Measurements from ENCODE around the gene CYP4A22. TPM values are rescaled to one million over a fixed set of nuclear protein-coding genes. Genes with fewer than 3 reads are reported as not detected.

CYP4A22 gene
- total and polyA plus RNA-seq, 2 donors (not counting 3 experiments of a cell fraction or from before 2014, with no cell fraction given), result not detected

GRCh38 chr1:47183308-47184089, 46.3 kb downstream of the CYP4A22 start:
- no peaks in the 10 kb centered on the region for H3K36me3 ChIP-seq (ENCODE audit: control insufficient read depth in 2 of 2, extremely low read depth in 1 of 2, insufficient read depth in 2 of 2, low read length in 2 of 2)
- DNase-seq (ENCODE audit: low read depth, low spot score), result no peak
- H3K9me1 ChIP-seq (replicated peaks; ENCODE audit: control insufficient read depth, extremely low read depth, insufficient read depth, low read length), result no peaks in the 10 kb centered on the region
- no peak overlapping the region for H3K4me2 ChIP-seq (ENCODE audit: insufficient read depth, low read length)
- BruUV-seq (replicated peaks), result no TSS peak
- ChIA-PET POLR2A (interaction anchor here (1.7 kb wide), 1 partner anchor 46 kb away, joined by 5 read pairs; no protein-coding TSS in a partner anchor), CTCF (interaction anchor here (0.9 to 8.1 kb wide), 7 partner anchors 8 to 542 kb away, joined by 3 to 223 read pairs (median 7); partner anchors contain the start of gene FOXD2)
- H3K9me3 ChIP-seq (replicated peaks; ENCODE audit: control insufficient read depth, insufficient read depth, low read length), result no peaks in the 10 kb centered on the region
- intact Hi-C loops (cut with micrococcal nuclease) (no loop called here), dilution Hi-C loops (cut with MboI; ENCODE audit: extremely low pct_ligation_motif_present, low sequenced_read_pairs) (no loop called here)
- H3K4me1 ChIP-seq (ENCODE audit: control insufficient read depth, extremely low read depth, insufficient read depth, low read length), result peaks cover 19% of the 10 kb centered on the region
- H3K79me2 ChIP-seq (ENCODE audit: control insufficient read depth, insufficient read depth, low read length), result no peaks in the 10 kb centered on the region
- TF ChIP-seq POLR2AphosphoS5 (IDR thresholded peaks at IDR 0.05; ENCODE audit: insufficient read depth, low read depth, low read length) (no peak), FOS (IDR thresholded peaks at IDR 0.05; ENCODE audit: borderline replicate concordance, insufficient read depth, low read length) (no peak), POLR2A (IDR thresholded peaks at IDR 0.05; ENCODE audit: low read depth, low read length) (no peak), EZH2 (IDR thresholded peaks at IDR 0.05; ENCODE audit: borderline replicate concordance, low read depth, low read length, severe bottlenecking) (no peak), GATA2 (IDR thresholded peaks at IDR 0.05; ENCODE audit: insufficient read depth, insufficient read length, low read depth, low read length) (no peak), MAX (IDR thresholded peaks at IDR 0.05; ENCODE audit: insufficient read depth, insufficient read length) (no peak), CTCF (IDR thresholded peaks at IDR 0.05; ENCODE audit: extremely low read depth in 1 of 2, insufficient read depth in 1 of 2, low read depth in 1 of 2, low read length in 2 of 2) (no peak), JUN (IDR thresholded peaks at IDR 0.05; ENCODE audit: borderline replicate concordance, insufficient read depth, insufficient read length, low read depth) (no peak)
- no peak overlapping the region for H3K27ac ChIP-seq (ENCODE audit: insufficient read depth, low read depth, low read length)
- H4K20me1 ChIP-seq (replicated peaks; ENCODE audit: control insufficient read depth, extremely low read depth, insufficient read depth, low read length), result no peaks in the 10 kb centered on the region
- no peak for FAIRE-seq
- no peak overlapping the region for H2AFZ ChIP-seq (ENCODE audit: low read depth, low read length)
- no peak overlapping the region for H3K4me3 ChIP-seq (replicated peaks in 1 of 3; ENCODE audit: insufficient read depth in 1 of 3, low read depth in 1 of 3, low read length in 3 of 3)
- H3K27me3 ChIP-seq (ENCODE audit: control insufficient read depth in 2 of 2, insufficient read depth in 2 of 2, low read length in 2 of 2), result no peaks in the 10 kb centered on the region
- no peak overlapping the region for H3K9ac ChIP-seq (replicated peaks; ENCODE audit: extremely low read depth, insufficient read depth, low read length)
